ELF-1 (cell line): ENCODE measurements around the gene MSI2.
"Not testable (repeated sequence)": the region's sequence is repeated elsewhere in the genome, so short reads cannot be mapped to it uniquely, and the experiment has no call there.

ENCODE experiments used
- DNase-seq: peaks from one replicate; pipeline ENCODE4 v3.0.0-alpha.2; 2016; ENCODE audit warnings: low read depth, low spot score

Gene MSI2

GRCh38 chr17:57289613-57290012 lies 33.3 kb downstream of the MSI2 start:
- no peak for DNase-seq

GRCh38 chr17:57290981-57291380 lies 34.7 kb downstream of the MSI2 start:
- DNase-seq: no peak

- DNase-seq: no peak
Observed at GRCh38 chr17:57292091-57292490, 35.8 kb downstream of the MSI2 start.

GRCh38 chr17:57293077-57293476 lies 36.8 kb downstream of the MSI2 start:
- peak; percentile 73 for DNase-seq

GRCh38 chr17:57294101-57294500 lies 37.8 kb downstream of the MSI2 start:
- DNase-seq: no peak

GRCh38 chr17:57294629-57295501 lies 38.5 kb downstream of the MSI2 start:
- DNase-seq: no peak

GRCh38 chr17:57295526-57296023 lies 39.3 kb downstream of the MSI2 start:
- DNase-seq: no peak

GRCh38 chr17:57296231-57296630 lies 39.9 kb downstream of the MSI2 start:
- peak; percentile 63 for DNase-seq

- DNase-seq: no peak
Observed at GRCh38 chr17:57299176-57299575, 42.9 kb downstream of the MSI2 start.

GRCh38 chr17:57300592-57300991 lies 44.3 kb downstream of the MSI2 start:
- not testable (repeated sequence) for DNase-seq

- DNase-seq: no peak
Observed at GRCh38 chr17:57302690-57303465, 46.6 kb downstream of the MSI2 start.

GRCh38 chr17:57305144-57305728 lies 48.9 kb downstream of the MSI2 start:
- DNase-seq: no peak

- DNase-seq: no peak
Observed at GRCh38 chr17:57305908-57306504, 49.7 kb downstream of the MSI2 start.

- no peak for DNase-seq
Observed at GRCh38 chr17:57308543-57309186, 52.3 kb downstream of the MSI2 start.

- no peak for DNase-seq
Observed at GRCh38 chr17:57309479-57309878, 53.2 kb downstream of the MSI2 start.

GRCh38 chr17:57311281-57312216 lies 55.2 kb downstream of the MSI2 start:
- DNase-seq: no peak

GRCh38 chr17:57312242-57312641 lies 55.9 kb downstream of the MSI2 start:
- DNase-seq: no peak

GRCh38 chr17:57313097-57313835 lies 56.9 kb downstream of the MSI2 start:
- DNase-seq: no peak
